ENCODE results near the gene SNTG2.
"Not testable (repeated sequence)": the region's sequence is repeated elsewhere in the genome, so short reads cannot be mapped to it uniquely, and the experiment has no call there.

DNA sequence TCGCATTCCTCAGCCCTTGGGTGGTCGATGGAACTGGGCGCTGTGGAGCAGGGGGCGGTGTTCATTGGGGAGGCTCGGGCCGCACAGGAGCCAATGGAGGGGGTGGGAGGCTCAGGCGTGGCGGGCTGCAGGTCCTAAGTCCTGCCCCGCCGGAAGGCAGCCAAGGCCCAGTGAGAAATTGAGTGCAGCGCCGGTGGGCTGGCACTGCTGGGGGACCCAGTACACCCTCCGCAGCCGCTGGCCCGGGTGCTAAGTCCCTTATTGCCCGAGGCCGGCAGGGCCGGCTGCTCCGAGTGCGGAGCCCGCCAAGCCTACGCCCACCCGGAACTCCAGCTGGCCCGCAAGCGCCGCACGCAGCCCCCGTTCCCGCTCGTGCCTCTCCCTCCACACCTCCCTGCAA lies 278.9 kb downstream of the SNTG2 start:
- TF ChIP-seq, protein P1, sequence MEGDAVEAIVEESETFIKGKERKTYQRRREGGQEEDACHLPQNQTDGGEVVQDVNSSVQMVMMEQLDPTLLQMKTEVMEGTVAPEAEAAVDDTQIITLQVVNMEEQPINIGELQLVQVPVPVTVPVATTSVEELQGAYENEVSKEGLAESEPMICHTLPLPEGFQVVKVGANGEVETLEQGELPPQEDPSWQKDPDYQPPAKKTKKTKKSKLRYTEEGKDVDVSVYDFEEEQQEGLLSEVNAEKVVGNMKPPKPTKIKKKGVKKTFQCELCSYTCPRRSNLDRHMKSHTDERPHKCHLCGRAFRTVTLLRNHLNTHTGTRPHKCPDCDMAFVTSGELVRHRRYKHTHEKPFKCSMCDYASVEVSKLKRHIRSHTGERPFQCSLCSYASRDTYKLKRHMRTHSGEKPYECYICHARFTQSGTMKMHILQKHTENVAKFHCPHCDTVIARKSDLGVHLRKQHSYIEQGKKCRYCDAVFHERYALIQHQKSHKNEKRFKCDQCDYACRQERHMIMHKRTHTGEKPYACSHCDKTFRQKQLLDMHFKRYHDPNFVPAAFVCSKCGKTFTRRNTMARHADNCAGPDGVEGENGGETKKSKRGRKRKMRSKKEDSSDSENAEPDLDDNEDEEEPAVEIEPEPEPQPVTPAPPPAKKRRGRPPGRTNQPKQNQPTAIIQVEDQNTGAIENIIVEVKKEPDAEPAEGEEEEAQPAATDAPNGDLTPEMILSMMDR (IDR thresholded peaks at IDR 0.05) = not testable (repeated sequence)
- not testable (repeated sequence) for TF ChIP-seq POLR2A (IDR thresholded peaks at IDR 0.05)

Data from heart left ventricle (tissue), 13 donors.